Measurements from ENCODE around the gene CADM2. TPM values are rescaled to one million over a fixed set of nuclear protein-coding genes. Genes with fewer than 3 reads are reported as not detected.

CADM2 gene
- total and polyA plus RNA-seq, 12 donors: 0.10 to 12.6 (median 2.2) TPM

DNA sequence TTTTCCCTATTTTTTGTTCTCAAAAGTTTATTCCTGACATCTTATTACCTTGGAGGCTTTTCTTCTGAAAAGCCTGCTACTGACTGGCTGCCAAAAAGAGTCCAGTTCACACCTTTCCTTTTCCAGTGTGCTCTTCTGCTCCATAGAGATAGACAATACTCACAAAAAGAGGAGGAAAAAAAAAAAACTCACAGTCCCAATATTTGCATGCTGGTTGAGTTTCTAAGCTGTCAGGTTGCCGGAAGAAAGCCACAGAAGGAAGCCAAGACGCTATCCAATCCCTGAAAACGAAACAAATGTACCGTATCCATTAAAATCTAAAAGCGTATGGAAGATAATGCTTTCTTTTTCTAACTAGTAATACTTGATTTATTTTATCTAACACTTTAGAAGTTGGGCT lies 299.5 kb downstream of the CADM2 start:
- H3K4me1 ChIP-seq (replicated peaks in 1 of 2): no peaks in the 10 kb centered on the region
- intact Hi-C loops (cut with DNase I): no loop called here
- H3K27ac ChIP-seq: no peak overlapping the region
- TF ChIP-seq POLR2A (IDR thresholded peaks at IDR 0.05): no peak
- TF ChIP-seq, protein P1, sequence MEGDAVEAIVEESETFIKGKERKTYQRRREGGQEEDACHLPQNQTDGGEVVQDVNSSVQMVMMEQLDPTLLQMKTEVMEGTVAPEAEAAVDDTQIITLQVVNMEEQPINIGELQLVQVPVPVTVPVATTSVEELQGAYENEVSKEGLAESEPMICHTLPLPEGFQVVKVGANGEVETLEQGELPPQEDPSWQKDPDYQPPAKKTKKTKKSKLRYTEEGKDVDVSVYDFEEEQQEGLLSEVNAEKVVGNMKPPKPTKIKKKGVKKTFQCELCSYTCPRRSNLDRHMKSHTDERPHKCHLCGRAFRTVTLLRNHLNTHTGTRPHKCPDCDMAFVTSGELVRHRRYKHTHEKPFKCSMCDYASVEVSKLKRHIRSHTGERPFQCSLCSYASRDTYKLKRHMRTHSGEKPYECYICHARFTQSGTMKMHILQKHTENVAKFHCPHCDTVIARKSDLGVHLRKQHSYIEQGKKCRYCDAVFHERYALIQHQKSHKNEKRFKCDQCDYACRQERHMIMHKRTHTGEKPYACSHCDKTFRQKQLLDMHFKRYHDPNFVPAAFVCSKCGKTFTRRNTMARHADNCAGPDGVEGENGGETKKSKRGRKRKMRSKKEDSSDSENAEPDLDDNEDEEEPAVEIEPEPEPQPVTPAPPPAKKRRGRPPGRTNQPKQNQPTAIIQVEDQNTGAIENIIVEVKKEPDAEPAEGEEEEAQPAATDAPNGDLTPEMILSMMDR (IDR thresholded peaks at IDR 0.05): no peak
- H3K36me3 ChIP-seq (replicated peaks in 1 of 2): no peaks in the 10 kb centered on the region
- DNase-seq: no peak
- H3K9me3 ChIP-seq (replicated peaks in 1 of 3): no peaks in the 10 kb centered on the region
- H3K4me3 ChIP-seq: no peak overlapping the region
- 85 to 87% (median 86%) methylated on average over 5 of the region's 5 CpGs for WGBS, 4 donors
- H3K27me3 ChIP-seq: no peaks in the 10 kb centered on the region

DNA sequence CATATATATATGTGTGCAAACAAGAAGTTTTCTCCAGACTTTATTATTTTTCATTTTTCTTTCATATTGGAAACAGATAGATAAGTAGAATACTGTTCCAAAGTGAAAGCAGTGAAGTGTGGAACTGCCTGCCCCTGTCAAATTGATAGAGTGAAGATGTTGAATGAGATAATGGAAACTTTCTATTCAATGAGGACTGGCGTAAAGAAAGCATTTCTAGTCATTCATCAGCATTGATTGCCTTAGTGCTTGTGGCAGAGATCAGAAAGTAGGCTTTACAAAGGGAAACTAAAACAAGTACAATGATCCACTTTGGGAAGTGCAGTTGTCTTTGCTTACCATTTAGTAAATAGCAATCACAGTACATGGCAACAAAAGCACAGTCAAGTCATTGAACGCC lies 300.0 kb downstream of the CADM2 start:
- Histone ChIP-seq H3K4me1 (replicated peaks in 1 of 2) (no peaks in the 10 kb centered on the region), H3K27me3 (no peaks in the 10 kb centered on the region), H3K4me3 (no peak overlapping the region), H3K36me3 (replicated peaks in 1 of 2) (no peaks in the 10 kb centered on the region), H3K27ac (no peak overlapping the region), H3K9me3 (replicated peaks in 1 of 3) (no peaks in the 10 kb centered on the region)
- WGBS, 4 donors: 64 to 81% (median 69%) methylated on average over 2 of the region's 2 CpGs
- TF ChIP-seq, protein P1 (IDR thresholded peaks at IDR 0.05): no peak
- no peak for TF ChIP-seq POLR2A (IDR thresholded peaks at IDR 0.05)
- DNase-seq: no peak
- intact Hi-C loops (cut with DNase I): no loop called here

DNA sequence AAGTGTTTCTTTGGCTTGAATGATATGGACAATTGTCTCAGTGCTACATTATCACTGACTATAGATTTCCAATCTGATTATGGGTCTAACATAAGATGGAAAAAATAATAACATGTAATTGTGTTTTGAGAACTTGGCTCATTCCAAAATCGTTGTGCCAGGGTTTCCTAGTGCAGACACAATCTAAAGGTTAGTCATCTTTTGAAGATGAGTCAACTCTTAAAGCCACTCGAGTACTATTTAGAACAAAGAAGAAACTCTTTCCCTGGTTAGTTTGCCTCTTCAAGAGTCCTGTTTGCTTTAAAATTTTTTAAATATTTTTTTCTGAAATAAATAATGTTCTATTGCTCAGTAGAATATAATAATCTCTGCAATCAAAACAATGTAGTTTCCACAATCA lies 301.0 kb downstream of the CADM2 start:
- Histone ChIP-seq H3K4me3 (no peak overlapping the region), H3K27ac (no peak overlapping the region), H3K4me1 (replicated peaks in 1 of 2) (no peaks in the 10 kb centered on the region), H3K9me3 (replicated peaks in 1 of 3) (no peaks in the 10 kb centered on the region), H3K27me3 (no peaks in the 10 kb centered on the region), H3K36me3 (replicated peaks in 1 of 2) (no peaks in the 10 kb centered on the region)
- intact Hi-C loops (cut with DNase I): no loop called here
- no peak for DNase-seq
- TF ChIP-seq POLR2A (IDR thresholded peaks at IDR 0.05): no peak
- TF ChIP-seq, protein P1 (IDR thresholded peaks at IDR 0.05): no peak
- WGBS, 4 donors: 43 to 62% (median 46%) methylated on average over 2 of the region's 2 CpGs

GRCh38 chr3:85264381-85264780 lies 305.6 kb downstream of the CADM2 start:
- Histone ChIP-seq H3K4me3 (no peak overlapping the region), H3K4me1 (replicated peaks in 1 of 2) (no peaks in the 10 kb centered on the region), H3K9me3 (replicated peaks in 1 of 3) (no peaks in the 10 kb centered on the region), H3K27me3 (no peaks in the 10 kb centered on the region), H3K27ac (no peak overlapping the region), H3K36me3 (replicated peaks in 1 of 2) (no peaks in the 10 kb centered on the region)
- no peak for DNase-seq
- TF ChIP-seq, protein P1 (IDR thresholded peaks at IDR 0.05): no peak
- no peak for TF ChIP-seq POLR2A (IDR thresholded peaks at IDR 0.05)
- intact Hi-C loops (cut with DNase I): no loop called here
- WGBS, 4 donors: 60 to 73% (median 67%) methylated on average over 1 of the region's 1 CpG

Data from adrenal gland (tissue), 12 donors.